ENCODE measurements around the gene NIT1. TPM values are rescaled to one million over a fixed set of nuclear protein-coding genes. Genes with fewer than 3 reads are reported as not detected.

Gene NIT1
- total and polyA plus RNA-seq, 8 donors = 38.7 to 44.6 (median 41.2) TPM

DNA sequence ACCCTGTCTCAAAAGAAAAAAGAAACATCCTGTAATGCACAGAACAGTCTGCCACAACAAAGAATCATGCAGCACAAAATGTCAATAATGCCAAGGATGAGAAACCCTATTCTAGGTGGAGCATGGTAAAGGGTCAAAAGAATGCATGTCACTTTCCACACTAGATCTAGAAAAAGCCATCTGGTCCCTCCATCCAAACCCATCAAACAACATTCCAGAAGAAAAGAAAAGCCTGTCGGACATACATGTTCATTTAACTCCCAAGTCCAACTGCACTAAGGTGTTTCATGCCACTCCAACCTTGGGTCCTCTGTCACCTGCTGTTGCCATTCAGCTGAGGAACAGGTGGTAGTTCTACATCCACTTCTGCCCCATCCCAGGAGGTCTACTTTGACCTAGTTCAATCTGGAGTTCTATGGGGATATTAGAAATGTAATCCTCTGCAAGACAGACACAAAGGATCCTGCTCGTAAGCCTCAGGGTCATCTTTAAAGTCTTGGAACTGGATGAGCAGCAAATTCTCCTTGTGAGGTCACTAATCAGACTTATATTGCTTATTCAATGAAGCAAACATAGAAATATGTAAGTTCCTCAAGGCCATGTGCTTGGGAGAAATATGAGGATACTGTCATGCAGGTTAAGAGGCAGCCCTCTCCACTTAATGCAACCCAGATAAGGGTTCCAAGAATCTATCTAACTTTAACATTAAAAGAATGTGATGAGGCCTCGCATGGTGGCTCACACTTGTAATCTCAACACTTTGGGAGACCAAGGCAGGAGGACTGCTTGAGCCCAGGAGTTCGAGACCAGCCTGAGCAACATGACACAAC lies 10.9 kb downstream of the NIT1 start:
- H3K27me3 ChIP-seq = no peaks in the 10 kb centered on the region
- H3K27ac ChIP-seq = peak overlapping the region in 1 of 2 donors; percentile 11
- intact Hi-C loops (cut with DNase I) = no loop called here
- DNase-seq (no peak), ATAC-seq (no peak)
- no peaks in the 10 kb centered on the region for H3K9me3 ChIP-seq
- TF ChIP-seq, protein P1, sequence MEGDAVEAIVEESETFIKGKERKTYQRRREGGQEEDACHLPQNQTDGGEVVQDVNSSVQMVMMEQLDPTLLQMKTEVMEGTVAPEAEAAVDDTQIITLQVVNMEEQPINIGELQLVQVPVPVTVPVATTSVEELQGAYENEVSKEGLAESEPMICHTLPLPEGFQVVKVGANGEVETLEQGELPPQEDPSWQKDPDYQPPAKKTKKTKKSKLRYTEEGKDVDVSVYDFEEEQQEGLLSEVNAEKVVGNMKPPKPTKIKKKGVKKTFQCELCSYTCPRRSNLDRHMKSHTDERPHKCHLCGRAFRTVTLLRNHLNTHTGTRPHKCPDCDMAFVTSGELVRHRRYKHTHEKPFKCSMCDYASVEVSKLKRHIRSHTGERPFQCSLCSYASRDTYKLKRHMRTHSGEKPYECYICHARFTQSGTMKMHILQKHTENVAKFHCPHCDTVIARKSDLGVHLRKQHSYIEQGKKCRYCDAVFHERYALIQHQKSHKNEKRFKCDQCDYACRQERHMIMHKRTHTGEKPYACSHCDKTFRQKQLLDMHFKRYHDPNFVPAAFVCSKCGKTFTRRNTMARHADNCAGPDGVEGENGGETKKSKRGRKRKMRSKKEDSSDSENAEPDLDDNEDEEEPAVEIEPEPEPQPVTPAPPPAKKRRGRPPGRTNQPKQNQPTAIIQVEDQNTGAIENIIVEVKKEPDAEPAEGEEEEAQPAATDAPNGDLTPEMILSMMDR (IDR thresholded peaks at IDR 0.05) = no peak
- H3K36me3 ChIP-seq = peaks cover 6 to 54% of the 10 kb centered on the region in 2 donors
- H3K4me1 ChIP-seq = peaks cover 6 to 65% of the 10 kb centered on the region in 2 donors
- no peak overlapping the region for H3K4me3 ChIP-seq

DNA sequence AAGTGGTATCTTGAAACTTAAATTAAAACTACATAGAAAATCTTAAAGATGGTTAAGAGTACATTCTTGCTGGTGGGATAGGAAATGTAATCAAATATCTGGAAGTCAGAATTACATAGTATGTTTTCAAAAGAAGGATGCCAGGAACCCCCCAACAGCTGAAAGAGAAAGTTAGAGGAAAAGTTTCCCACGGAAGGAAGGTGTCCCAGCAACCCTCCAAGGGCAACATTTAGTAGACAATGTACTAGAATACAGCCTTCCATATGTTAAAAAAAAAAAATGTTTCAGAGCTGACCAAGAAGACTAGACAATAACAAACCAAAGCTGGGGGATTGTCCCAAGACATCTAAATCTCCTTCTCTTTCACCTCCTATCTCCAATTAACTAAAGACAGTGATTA lies 12.4 kb downstream of the NIT1 start:
- Histone ChIP-seq H3K36me3 (peaks cover 0 to 40% of the 10 kb centered on the region in 2 donors), H3K4me1 (peaks cover 8 to 75% of the 10 kb centered on the region in 2 donors), H3K27me3 (no peaks in the 10 kb centered on the region), H3K27ac (peak overlapping the region in 1 of 2 donors; percentile 97), H3K9me3 (no peaks in the 10 kb centered on the region), H3K4me3 (no peak overlapping the region)
- TF ChIP-seq, protein P1 (IDR thresholded peaks at IDR 0.05) = no peak
- no peak for ATAC-seq
- intact Hi-C loops (cut with DNase I) = no loop called here
- DNase-seq = no peak

- ATAC-seq (peak; percentile 37), DNase-seq (peak in 1 of 4 donors; percentile 43)
- TF ChIP-seq, protein P1 (IDR thresholded peaks at IDR 0.05) = no peak
- intact Hi-C loops (cut with DNase I) = no loop called here
- Histone ChIP-seq H3K4me3 (peak overlapping the region; percentile 58 to 68), H3K27ac (peak overlapping the region; percentile 95 to 97), H3K36me3 (peaks cover 0 to 26% of the 10 kb centered on the region in 2 donors), H3K27me3 (no peaks in the 10 kb centered on the region), H3K9me3 (no peaks in the 10 kb centered on the region), H3K4me1 (peaks cover 8 to 69% of the 10 kb centered on the region in 2 donors)
These were observed 13.9 kb downstream of the NIT1 start for GRCh38 chr1:161131523-161132409.

DNA sequence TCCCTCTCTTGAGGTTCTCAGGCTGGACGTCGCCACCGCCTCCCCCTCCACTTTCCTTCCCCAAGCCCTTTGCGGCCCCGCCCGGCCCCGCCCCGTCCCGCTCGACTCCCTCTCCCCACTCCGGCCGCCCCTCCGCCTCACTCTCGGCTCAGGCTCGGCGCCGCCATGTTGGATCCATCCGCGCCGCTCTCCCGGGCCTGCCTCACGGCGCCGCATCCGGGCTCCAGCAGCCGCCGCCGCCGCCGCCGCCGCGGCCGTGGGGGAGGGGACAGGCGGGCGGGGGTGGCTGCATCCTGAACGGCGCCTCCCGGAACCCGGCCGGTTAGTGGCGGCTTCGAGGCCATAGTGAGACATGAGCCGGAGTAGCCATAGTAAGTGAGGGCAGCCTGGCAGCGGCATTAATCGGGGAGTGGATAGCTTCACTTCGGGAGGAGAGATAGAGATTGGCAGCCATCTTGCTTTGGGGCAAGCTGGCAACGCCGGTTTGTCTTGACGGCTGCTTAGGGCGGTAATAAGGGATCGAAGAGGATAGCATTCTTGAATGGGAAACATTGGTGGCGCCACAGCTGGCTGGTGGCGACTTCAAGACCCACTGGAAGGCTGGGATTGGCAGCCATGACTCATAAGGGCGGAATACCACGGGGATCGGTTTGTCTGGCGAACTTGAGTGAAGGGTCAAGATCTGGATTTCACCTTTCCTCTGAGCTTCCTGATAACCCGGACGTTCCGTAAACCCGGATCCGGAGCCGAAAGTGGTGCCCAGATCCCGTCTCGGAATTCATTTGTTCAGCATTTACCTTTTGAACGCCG lies 14.7 kb downstream of the NIT1 start, which contains the start of gene DEDD:
DEDD (minus strand) TSS at position 258 of the 810 bp plus-strand sequence. CDS start 8,205 bp downstream, outside the sequence.
- peaks cover 8 to 64% of the 10 kb centered on the region in 2 donors for H3K4me1 ChIP-seq
- intact Hi-C loops (cut with DNase I) = no loop called here

More for the DNA sequence above, 14.7 kb downstream of the NIT1 start, which contains the start of gene DEDD:
- H3K9me3 ChIP-seq = no peaks in the 10 kb centered on the region
- peak; percentile 93 to 97 (median 95) for DNase-seq
- H3K27ac ChIP-seq = peak within 1 kb of the TSS; percentile 95 to 97
- H3K27me3 ChIP-seq = no peaks in the 10 kb centered on the region
- H3K4me3 ChIP-seq = peak within 1 kb of the TSS; percentile 58 to 68
- ATAC-seq = peak; percentile 92
- H3K36me3 ChIP-seq = peaks cover 0 to 18% of the 10 kb centered on the region in 2 donors
- TF ChIP-seq, protein P1 (IDR thresholded peaks at IDR 0.05) = no peak
